ENCODE results near the gene NFIC. TPM values are rescaled to one million over a fixed set of nuclear protein-coding genes. Genes with fewer than 3 reads are reported as not detected.

The NFIC gene
- polyA plus RNA-seq, 2 of the 4 experiments (the other 2 are of a cell fraction) = 2.6 to 34.9 TPM

DNA sequence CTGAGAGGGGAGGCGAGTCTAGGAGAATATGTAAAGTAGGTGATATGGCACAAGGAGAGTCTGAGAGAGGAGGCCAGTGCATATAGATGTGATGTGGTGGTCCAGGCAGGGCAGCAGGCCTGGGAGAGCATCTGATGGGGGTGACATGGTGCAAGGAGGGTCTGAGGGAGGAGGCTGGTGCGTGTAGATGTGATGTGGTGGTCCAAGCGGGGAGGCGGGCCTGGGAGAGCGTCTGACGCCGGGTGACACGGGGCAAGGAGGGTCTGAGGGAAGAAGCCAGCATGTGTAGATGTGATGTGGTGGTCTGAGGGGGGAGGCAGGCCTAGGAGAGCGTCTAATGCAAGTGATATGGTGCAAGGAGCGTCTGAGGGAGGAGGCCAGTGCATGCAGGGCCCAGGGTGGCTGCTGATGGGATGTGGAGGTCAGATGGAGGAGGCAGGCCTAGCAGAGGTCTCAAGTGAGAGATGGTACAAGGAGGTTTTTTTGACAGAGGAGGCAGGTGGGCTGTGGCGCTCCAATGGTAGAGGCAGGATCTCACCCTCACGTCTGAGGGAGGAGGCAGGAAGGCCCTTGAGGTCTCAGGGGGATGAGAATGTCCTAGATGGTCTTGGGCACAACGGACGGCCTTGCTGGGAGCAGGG lies 16.2 kb downstream of the NFIC start:
- H3K4me2 ChIP-seq = no peak overlapping the region
- DNase-seq (ENCODE audit: low read depth in 1 of 2, low spot score in 1 of 2) = no peak
- no peak for ATAC-seq
- H3K9me3 ChIP-seq = no peaks in the 10 kb centered on the region
- TF ChIP-seq POLR2AphosphoS2 (conservative IDR thresholded peaks at IDR 0.05; ENCODE audit: low read length) (no peak), ZFP36 (IDR thresholded peaks at IDR 0.05; ENCODE audit: borderline replicate concordance, partially characterized antibody) (peak; percentile 25), CBX2 (IDR thresholded peaks at IDR 0.05; ENCODE audit: borderline replicate concordance, low read depth) (no peak), MAZ (IDR thresholded peaks at IDR 0.05; ENCODE audit: borderline replicate concordance, low read depth, low read length) (no peak)
- no peak for FAIRE-seq
- no peak overlapping the region for H3K4me3 ChIP-seq
- H3K4me1 ChIP-seq = peaks cover 49% of the 10 kb centered on the region
- H3K27ac ChIP-seq = no peak overlapping the region
- 93% methylated on average over 14 of the region's 14 CpGs for WGBS (ENCODE audit: missing lambda C conversion rate)
- POLR2A ChIA-PET = no interaction called here
- CTCF ChIA-PET = no interaction called here

DNA sequence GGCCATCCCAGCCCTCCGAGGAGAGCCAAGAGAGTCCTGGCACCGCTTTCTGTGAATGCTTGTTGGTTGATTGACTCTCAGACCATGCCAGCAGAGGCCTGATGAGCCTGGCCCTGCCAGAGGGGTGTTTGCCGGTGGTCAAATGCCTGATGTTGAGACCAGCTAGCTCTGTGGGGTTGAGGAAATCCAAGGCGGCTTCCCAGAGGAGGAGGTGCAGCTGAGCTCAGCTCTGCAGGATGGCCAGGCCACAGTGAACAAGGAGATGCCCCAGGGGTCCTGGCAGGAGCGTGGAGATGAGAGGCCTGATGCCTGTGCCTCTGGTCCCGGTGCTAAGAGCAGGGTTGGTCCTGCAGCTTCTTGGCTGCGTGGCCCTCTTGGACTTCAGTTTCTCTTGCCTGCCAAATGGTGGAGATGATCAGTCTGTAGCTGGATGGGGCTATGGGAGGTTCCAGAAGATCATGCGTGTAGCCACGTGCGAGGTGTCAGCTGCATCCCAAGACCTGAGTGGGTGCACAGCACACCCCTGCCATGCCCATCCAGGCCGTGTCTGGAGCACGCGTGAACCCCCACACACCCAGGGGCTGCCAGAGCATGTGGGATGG lies 16.8 kb downstream of the NFIC start:
- ChIA-PET CTCF (interaction anchor here (0.9 kb wide), 1 partner anchor 18 kb away, joined by 3 read pairs; no protein-coding TSS in a partner anchor), POLR2A (no interaction called here)
- DNase-seq (ENCODE audit: low read depth in 1 of 2, low spot score in 1 of 2) = no peak
- Histone ChIP-seq H3K4me2 (no peak overlapping the region), H3K9me3 (no peaks in the 10 kb centered on the region), H3K27ac (no peak overlapping the region), H3K4me3 (no peak overlapping the region), H3K4me1 (peaks cover 55% of the 10 kb centered on the region)
- 88% methylated on average over 8 of the region's 13 CpGs for WGBS (ENCODE audit: missing lambda C conversion rate)
- ATAC-seq = no peak
- FAIRE-seq = no peak
- TF ChIP-seq ZFP36 (IDR thresholded peaks at IDR 0.05; ENCODE audit: borderline replicate concordance, partially characterized antibody) = peak; percentile 66
- no peak for TF ChIP-seq FOSB (CRISPR knock-in tag; IDR thresholded peaks at IDR 0.05)

DNA sequence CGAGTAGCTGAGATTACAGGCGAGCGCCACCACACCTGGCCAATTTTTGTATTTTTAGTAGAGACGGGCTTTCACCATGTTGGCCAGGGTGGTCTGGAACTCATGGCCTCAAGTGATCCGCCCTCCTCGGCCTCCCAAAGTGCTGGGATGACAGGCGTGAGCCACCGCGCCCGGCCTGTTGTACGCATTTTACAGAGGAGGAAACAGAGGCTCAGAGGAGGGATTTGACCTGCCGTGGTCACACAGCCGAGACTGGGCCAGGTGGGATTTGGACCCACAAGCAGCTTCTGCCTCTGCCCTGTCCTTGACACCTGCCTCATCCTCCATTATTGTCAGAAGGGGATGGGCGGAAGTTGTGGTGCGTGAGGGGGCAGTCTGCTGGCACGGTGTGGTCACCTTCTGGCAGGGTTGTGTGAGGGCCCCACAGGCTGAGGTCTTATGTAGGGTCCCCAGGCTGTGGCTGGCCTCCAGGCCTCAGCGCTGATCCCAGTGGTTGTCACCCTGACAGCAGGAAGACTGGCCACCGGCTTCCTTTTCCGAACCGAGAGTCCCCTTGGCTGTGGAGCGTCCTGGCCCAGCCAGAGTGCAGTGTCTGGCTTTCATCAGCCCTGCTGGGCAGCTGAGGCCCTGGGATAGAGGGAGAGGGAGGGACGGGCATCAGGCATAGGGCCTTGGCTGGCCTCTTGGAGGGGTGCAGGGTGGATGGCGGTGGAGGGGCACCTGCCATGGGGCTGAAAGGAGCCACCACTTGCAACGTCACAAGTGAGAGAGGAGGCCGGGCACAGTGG lies 20.3 kb downstream of the NFIC start:
- H3K4me3 ChIP-seq = no peak overlapping the region
- peaks cover 60% of the 10 kb centered on the region for H3K4me1 ChIP-seq
- POLR2A ChIA-PET = interaction anchor here (0.7 to 1.4 kb wide), 3 partner anchors 10 to 989 kb away, joined by 3 to 6 read pairs (median 3); no protein-coding TSS in a partner anchor

More for the DNA sequence above, 20.3 kb downstream of the NFIC start:
- peak overlapping the region; percentile 4 to 89; a peak in 4 of 6 replicates for H3K27ac ChIP-seq
- no peak for DNase-seq (ENCODE audit: low read depth in 1 of 2, low spot score in 1 of 2)
- TF ChIP-seq, protein P1, sequence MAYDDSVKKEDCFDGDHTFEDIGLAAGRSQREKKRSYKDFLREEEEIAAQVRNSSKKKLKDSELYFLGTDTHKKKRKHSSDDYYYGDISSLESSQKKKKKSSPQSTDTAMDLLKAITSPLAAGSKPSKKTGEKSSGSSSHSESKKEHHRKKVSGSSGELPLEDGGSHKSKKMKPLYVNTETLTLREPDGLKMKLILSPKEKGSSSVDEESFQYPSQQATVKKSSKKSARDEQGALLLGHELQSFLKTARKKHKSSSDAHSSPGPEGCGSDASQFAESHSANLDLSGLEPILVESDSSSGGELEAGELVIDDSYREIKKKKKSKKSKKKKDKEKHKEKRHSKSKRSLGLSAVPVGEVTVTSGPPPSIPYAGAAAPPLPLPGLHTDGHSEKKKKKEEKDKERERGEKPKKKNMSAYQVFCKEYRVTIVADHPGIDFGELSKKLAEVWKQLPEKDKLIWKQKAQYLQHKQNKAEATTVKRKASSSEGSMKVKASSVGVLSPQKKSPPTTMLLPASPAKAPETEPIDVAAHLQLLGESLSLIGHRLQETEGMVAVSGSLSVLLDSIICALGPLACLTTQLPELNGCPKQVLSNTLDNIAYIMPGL (CRISPR knock-in tag; IDR thresholded peaks at IDR 0.05; ENCODE audit: borderline replicate concordance) = no peak
- TF ChIP-seq RFX5 (IDR thresholded peaks at IDR 0.05) (no peak), KDM5A (IDR thresholded peaks at IDR 0.05) (no peak), ZNF302 (CRISPR knock-in tag; IDR thresholded peaks at IDR 0.05) (no peak), SREBF2 (IDR thresholded peaks at IDR 0.05) (no peak), JUNB (IDR thresholded peaks at IDR 0.05) (no peak), JUN (IDR thresholded peaks at IDR 0.05) (no peak), ZFP36 (IDR thresholded peaks at IDR 0.05; ENCODE audit: borderline replicate concordance, partially characterized antibody) (no peak), HOXB5 (CRISPR knock-in tag; IDR thresholded peaks at IDR 0.05) (no peak), NFE2L2 (conservative IDR thresholded peaks at IDR 0.05; ENCODE audit: low read length) (no peak), CHD4 (IDR thresholded peaks at IDR 0.05; ENCODE audit: borderline replicate concordance) (no peak), HEYL (CRISPR knock-in tag; IDR thresholded peaks at IDR 0.05) (no peak)
- TF ChIP-seq, protein P2, sequence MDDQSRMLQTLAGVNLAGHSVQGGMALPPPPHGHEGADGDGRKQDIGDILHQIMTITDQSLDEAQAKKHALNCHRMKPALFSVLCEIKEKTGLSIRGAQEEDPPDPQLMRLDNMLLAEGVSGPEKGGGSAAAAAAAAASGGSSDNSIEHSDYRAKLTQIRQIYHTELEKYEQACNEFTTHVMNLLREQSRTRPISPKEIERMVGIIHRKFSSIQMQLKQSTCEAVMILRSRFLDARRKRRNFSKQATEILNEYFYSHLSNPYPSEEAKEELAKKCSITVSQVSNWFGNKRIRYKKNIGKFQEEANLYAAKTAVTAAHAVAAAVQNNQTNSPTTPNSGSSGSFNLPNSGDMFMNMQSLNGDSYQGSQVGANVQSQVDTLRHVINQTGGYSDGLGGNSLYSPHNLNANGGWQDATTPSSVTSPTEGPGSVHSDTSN (IDR thresholded peaks at IDR 0.05) = no peak
- TF ChIP-seq, protein P3, sequence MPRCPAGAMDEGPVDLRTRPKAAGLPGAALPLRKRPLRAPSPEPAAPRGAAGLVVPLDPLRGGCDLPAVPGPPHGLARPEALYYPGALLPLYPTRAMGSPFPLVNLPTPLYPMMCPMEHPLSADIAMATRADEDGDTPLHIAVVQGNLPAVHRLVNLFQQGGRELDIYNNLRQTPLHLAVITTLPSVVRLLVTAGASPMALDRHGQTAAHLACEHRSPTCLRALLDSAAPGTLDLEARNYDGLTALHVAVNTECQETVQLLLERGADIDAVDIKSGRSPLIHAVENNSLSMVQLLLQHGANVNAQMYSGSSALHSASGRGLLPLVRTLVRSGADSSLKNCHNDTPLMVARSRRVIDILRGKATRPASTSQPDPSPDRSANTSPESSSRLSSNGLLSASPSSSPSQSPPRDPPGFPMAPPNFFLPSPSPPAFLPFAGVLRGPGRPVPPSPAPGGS (IDR thresholded peaks at IDR 0.05) = no peak
- WGBS (ENCODE audit: missing lambda C conversion rate) = 93% methylated on average over 21 of the region's 25 CpGs
- H3K4me2 ChIP-seq = peak overlapping the region; percentile 64; the same call in 2 of the 3 replicates
- H3K9me3 ChIP-seq = no peaks in the 10 kb centered on the region
- ATAC-seq = 0 out of 6 replicates have a peak, but pooled peaks of 1 of the 2 experiments have one; percentile 12
- CTCF ChIA-PET = interaction anchor here (2.0 kb wide), 1 partner anchor 43 kb away, joined by 10 read pairs; no protein-coding TSS in a partner anchor
- no peak for FAIRE-seq

Data from A549 (cell line).